Measurements from ENCODE around the gene F12. TPM values are rescaled to one million over a fixed set of nuclear protein-coding genes. Genes with fewer than 3 reads are reported as not detected.
"Not testable (repeated sequence)": the region's sequence is repeated elsewhere in the genome, so short reads cannot be mapped to it uniquely, and the experiment has no call there.

Gene F12
- total RNA-seq, 1 experiment from 2014 or later, result 3.2 TPM

DNA sequence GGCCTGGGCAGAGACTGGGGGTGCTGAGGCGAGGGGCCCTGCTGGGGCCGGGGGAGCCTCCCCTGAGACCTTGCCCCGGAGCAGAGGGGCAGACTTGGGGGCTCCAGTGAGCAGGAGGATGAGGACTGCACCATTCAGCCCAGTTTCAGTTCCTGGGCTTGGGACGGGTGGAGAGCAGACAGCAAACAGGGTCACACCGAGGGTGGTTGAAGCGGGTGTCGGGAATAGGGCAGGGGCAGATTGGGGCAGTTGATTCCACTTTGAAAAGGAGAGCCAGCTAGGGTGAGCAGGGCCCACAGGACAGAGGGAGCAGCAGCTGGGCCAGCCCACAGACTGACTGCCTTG is 21.6 kb upstream of the F12 start:
- Histone ChIP-seq H3K4me3 (ENCODE audit: insufficient read depth, low read depth, low read length) (no peak overlapping the region), H3K36me3 (replicated peaks; ENCODE audit: control insufficient read depth, insufficient read depth, low read length) (peaks cover 26% of the 10 kb centered on the region), H3K27me3 (ENCODE audit: control insufficient read depth, insufficient read depth, low read length) (no peaks in the 10 kb centered on the region)
- DNase-seq, result peak; percentile 34

DNA sequence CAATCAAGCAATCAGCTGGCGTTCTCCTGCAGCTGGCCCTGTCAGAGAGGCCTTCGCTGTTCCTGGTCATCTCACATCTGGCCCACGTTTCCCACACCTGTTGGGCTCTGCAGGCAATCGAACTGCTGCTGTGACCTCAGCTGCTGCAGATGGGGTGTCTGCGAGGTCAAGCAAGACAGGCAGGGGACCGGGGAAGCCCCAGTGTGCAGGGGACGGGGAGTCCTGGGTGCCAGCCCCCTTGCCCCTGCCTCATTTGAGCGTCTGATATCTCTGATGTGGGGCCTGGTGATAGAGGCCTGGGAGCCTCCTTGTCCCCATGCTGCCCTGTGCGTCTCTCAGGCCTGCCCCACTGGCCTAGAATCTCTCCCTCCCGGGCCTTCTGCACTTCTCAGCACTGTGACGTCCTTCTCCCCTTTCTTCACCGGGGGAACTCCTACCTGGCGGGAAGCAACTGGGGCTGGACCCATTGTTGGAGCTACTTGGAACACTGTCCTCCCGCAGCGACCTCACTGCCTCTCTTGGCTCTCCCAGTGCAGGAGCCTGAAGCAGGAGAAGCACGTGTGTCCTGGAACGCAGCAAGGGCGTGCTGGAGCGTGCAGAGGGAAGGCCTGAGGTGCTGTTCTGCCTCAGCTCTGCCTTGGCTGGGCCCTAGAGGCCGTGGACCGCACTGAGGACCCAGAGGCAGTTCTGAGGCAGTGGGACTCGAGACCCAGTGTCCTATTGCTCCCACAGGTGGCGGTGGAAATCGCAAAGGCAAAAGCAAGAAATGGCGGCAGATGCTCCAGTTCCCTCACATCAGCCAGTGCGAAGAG is 21.0 kb upstream of the F12 start:
- H3K27me3 ChIP-seq (ENCODE audit: control insufficient read depth, insufficient read depth, low read length), result no peaks in the 10 kb centered on the region
- H3K4me3 ChIP-seq (ENCODE audit: insufficient read depth, low read depth, low read length), result no peak overlapping the region
- peaks cover 24% of the 10 kb centered on the region for H3K36me3 ChIP-seq (replicated peaks; ENCODE audit: control insufficient read depth, insufficient read depth, low read length)
- no peak for DNase-seq

DNA sequence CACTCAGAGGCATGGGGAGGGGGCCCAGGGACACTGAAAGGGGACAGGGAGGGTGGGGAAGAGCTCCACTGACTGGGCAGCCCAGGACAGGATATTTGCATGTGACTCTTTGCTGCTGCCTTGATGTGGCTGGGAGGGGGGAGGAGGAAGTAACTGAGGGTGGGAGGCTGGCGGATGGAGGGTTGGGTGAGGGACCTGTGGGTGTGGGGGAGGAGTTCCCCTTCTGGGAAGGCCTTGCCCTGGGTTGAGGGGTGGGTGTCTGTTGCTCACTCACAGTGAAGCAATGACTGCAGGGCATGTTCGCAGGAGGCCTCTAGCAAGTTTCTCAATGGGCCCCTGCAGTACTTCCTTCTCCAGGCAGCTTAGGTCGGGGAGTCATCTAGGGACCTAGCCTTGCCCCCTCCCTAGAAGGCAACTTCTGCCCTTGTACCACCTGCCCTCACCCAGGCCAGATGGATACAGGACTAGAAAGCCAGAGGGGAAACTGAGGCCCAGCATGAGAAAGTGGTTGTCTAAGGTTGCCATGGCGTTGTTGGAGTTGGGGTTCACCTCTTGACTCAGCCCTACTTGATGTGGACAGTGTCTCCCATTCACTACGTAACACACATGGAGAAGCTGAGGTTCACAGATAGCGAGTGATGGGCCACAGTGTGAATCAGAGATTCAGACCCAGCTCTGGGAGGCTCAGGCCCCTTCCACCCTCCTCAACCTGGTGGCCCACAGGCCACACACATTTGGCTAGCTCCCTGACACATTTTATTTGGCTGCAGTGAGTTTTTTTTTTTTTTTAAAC is 20.1 kb upstream of the F12 start:
- Histone ChIP-seq H3K27me3 (ENCODE audit: control insufficient read depth, insufficient read depth, low read length) (no peaks in the 10 kb centered on the region), H3K36me3 (replicated peaks; ENCODE audit: control insufficient read depth, insufficient read depth, low read length) (peaks cover 19% of the 10 kb centered on the region), H3K4me3 (ENCODE audit: insufficient read depth, low read depth, low read length) (no peak overlapping the region)
- peak; percentile 69 for DNase-seq

DNA sequence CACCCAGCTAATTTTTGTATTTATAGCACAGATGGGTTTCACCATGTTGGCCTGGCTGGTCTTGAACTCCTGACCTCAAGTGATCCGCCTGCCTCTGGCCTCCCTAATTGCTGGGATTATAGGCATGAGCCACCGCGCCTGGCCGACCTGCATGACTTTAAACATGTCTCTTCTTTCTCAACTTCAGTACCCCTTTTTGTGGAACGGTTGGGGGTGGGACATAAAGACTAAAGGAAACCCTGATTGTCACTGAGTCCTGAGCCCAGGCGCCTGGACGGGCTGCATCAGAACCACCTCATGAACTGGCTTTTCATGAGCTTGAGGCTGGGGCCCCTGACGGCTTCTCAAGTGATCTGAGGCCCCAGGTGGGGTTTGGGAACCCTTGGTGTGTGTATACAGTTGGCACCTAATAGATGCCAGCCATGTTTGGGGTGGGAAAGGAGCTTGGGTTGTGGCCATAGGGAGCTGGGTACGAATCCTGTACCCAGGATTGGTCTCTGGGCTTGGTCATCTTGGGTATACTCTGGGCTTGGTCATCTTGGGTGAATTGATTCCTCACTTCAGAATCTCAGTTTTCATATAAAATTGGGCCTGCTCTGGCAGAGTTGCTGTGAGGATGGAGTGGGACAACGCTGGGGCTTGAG is 19.3 kb upstream of the F12 start:
- Histone ChIP-seq H3K4me3 (ENCODE audit: insufficient read depth, low read depth, low read length) (no peak overlapping the region), H3K27me3 (ENCODE audit: control insufficient read depth, insufficient read depth, low read length) (no peaks in the 10 kb centered on the region), H3K36me3 (replicated peaks; ENCODE audit: control insufficient read depth, insufficient read depth, low read length) (peaks cover 16% of the 10 kb centered on the region)
- DNase-seq, result no peak

DNA sequence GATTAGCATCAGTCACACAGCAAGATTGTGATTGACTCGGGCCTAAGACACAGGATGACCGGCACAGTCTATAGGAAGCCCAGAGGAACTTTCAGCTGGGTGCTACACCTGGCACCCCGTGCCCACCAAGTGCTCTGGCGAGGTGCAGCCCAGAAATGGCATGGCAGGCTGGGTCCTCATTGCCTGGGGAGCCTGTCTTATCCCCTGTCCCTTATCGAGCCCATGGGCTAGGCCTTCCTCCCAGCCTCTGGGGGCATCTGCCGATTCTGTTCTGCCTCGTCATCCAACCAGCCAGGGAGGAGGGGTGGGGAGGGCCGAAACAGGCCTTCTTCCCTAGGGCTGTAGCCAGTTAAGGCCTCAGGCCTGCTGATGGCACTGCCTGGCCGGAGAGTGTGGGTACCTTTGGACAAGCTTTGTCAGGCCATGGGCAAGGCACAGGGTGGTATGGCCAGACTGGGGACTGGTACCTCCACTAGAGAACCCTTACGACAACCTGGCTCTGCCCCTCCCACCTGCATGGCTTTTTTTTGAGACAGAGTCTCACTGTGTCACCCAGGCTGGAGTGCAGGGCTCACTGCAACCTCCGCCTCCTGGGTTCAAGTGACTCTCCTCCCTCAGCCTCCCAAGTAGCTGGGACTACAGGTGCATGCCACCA is 18.7 kb upstream of the F12 start:
- Histone ChIP-seq H3K4me3 (ENCODE audit: insufficient read depth, low read depth, low read length) (no peak overlapping the region), H3K36me3 (replicated peaks; ENCODE audit: control insufficient read depth, insufficient read depth, low read length) (peaks cover 14% of the 10 kb centered on the region), H3K27me3 (ENCODE audit: control insufficient read depth, insufficient read depth, low read length) (no peaks in the 10 kb centered on the region)
- DNase-seq, result no peak

DNA sequence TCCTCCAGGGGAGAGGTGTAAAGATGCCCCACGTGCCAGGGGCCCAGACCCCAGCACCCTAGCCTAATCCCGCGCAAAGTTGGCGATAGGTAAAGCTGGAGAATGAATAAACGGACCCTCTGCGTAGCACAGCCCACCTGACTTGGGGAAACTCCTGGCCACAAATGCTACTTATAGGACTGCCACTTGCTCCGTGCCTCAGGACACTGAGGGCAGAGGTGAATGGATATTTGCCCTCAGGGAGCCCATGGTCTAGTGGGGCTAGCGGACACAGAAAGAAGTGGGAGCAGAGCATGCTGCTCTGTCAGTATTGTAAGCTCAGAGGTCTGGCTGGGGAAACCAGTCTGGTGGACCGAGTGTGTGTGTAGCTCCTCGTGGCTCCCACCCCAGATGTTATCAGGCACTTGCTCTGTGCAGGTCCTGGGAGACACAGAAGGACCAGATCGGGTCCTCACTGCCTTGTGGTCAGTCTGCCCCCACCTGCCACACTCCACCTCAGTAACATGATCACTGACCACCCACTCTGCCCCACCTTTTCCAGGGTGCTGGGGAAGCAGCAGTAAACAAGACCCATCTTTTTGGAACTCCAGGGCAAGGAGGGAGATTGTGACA is 18.0 kb upstream of the F12 start:
- Histone ChIP-seq H3K36me3 (replicated peaks; ENCODE audit: control insufficient read depth, insufficient read depth, low read length) (peaks cover 6% of the 10 kb centered on the region), H3K27me3 (ENCODE audit: control insufficient read depth, insufficient read depth, low read length) (no peaks in the 10 kb centered on the region), H3K4me3 (ENCODE audit: insufficient read depth, low read depth, low read length) (peak overlapping the region; percentile 96)
- DNase-seq, result no peak

DNA sequence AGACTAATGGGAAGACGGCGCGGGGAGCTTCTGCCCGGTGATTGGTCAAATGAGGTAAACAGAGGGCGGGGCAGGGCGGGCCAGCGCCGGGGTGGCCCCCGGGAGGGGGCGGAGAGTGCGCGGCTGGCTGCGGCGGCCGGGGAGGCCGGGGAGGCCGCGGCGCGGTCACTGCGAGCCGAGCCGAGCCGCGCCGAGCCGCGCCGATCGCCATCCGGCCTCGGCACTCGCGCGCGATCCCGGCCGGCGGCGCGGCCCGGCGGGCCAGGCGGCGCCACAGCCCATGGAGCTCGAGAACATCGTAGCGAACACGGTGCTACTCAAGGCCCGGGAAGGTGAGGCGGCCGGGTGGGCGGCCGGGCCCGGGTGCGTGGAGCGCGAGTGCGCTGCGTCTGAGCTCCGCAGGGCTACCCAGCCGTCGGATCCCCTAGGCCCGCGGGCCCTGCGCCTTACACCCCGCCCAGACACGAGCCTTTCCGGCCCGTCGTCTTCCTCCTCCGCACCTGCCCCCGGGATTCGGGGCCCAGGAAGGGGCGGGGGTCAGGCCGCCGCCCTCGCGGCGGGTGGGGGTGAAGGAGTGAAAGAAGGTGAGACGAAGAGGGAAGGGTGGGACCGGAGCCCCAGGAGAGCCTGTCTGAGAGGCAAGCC is 17.3 kb upstream of the F12 start, which contains the start of gene GRK6:
GRK6 (plus strand) TSS at position 111 of the 645 bp plus-strand sequence; CDS start at position 281, 170 bp downstream.
- H3K4me3 ChIP-seq (ENCODE audit: insufficient read depth, low read depth, low read length), result peak within 1 kb of the TSS; percentile 96
- peaks cover 5% of the 10 kb centered on the region for H3K36me3 ChIP-seq (replicated peaks; ENCODE audit: control insufficient read depth, insufficient read depth, low read length)
- DNase-seq, result peak; percentile 100
- no peaks in the 10 kb centered on the region for H3K27me3 ChIP-seq (ENCODE audit: control insufficient read depth, insufficient read depth, low read length)

DNA sequence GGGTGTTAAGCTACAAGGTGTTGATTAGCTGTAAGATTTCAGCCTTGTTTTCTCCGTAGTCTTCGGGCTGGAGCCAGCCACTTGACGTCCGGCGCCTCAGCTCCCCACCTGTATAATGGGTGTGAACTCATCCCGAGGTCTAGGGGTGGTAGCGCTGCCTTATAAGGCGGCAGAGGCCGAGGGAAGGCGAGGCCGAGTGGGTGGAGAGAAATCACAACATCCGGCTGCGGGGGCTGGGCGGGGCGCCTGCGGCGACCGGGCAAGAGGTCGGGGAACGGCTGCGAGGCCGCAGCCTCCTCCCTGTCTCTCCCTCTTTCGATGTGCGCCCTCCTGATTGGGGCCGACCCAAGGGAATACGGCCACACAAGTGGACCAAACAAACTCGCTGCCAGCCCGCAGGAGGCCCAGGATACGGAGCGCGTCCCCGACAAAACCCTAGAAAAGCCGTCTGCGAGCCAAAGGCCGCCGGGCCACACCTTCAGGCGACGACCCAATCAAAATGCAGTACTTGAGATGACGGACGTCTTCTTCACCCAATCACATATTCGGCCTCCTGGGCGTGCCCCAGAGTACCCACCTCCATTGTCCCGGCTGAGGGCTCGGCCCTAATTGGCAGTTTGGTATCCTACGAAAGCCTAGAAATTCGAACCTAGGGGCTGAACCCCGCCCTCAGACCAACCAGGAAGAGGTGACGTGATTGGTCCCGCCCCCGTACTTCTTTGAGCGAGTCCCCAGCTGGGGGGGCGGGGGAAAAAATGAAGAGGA is 16.6 kb upstream of the F12 start:
- no peaks in the 10 kb centered on the region for H3K27me3 ChIP-seq (ENCODE audit: control insufficient read depth, insufficient read depth, low read length)
- H3K36me3 ChIP-seq (replicated peaks; ENCODE audit: control insufficient read depth, insufficient read depth, low read length), result peaks cover 4% of the 10 kb centered on the region
- peak; percentile 99 for DNase-seq
- H3K4me3 ChIP-seq (ENCODE audit: insufficient read depth, low read depth, low read length), result peak overlapping the region; percentile 69

DNA sequence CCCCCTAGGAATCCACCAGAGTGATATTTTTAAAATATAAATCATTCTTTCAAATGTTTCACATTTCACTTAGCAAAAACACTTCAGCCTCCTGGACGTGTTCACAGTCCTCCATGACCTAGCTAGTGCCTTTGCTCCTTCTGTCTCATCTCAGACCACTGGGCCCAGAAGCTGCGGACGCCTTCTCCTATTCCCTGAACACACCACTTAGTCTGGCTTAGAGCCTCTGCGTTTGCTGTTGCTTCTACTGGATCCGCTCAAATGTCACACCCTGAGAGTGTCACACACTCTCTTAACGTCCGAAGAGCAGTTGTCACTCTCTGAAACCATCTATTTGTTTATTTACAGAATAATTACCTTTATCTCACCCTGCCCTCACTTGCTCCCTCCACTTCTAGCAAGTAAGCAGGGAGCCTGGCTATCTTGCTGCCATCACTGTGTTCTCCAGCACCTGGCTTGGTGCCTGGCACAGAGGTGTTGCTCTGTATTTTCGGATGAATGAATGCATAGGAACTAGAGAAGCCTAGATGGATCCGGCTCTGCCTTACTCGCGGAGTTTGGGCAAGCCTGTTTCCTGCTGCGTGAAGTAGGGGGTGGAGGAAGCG is 15.9 kb upstream of the F12 start:
- Histone ChIP-seq H3K36me3 (replicated peaks; ENCODE audit: control insufficient read depth, insufficient read depth, low read length) (peaks cover 1% of the 10 kb centered on the region; the same call in 1 of the 2 replicates), H3K27me3 (ENCODE audit: control insufficient read depth, insufficient read depth, low read length) (no peaks in the 10 kb centered on the region), H3K4me3 (ENCODE audit: insufficient read depth, low read depth, low read length) (peak overlapping the region; percentile 69)
- no peak for DNase-seq

DNA sequence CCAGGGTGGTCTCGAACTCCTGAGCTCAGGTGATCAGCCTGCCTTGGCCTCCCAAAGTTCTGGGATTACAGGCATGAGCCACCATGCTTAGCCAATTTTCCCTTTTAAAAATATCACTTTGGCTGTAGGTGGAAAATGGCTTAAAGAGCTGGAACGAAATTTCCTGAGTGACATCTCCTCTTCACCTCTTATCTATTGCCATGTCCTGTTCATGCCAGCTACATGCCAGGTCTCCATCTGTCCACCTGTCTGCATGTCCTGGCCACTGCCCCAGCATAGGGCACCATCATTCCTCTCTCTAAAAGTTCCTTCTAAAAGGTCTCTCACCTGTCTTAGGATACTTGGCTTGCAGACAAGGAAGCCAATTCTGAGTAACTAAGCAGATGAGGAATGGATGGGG is 14.3 kb upstream of the F12 start:
- H3K27me3 ChIP-seq (ENCODE audit: control insufficient read depth, insufficient read depth, low read length), result no peaks in the 10 kb centered on the region
- no peak overlapping the region for H3K4me3 ChIP-seq (ENCODE audit: insufficient read depth, low read depth, low read length)
- DNase-seq, result no peak
- H3K36me3 ChIP-seq (replicated peaks; ENCODE audit: control insufficient read depth, insufficient read depth, low read length), result no peaks in the 10 kb centered on the region; the same call in 1 of the 2 replicates

DNA sequence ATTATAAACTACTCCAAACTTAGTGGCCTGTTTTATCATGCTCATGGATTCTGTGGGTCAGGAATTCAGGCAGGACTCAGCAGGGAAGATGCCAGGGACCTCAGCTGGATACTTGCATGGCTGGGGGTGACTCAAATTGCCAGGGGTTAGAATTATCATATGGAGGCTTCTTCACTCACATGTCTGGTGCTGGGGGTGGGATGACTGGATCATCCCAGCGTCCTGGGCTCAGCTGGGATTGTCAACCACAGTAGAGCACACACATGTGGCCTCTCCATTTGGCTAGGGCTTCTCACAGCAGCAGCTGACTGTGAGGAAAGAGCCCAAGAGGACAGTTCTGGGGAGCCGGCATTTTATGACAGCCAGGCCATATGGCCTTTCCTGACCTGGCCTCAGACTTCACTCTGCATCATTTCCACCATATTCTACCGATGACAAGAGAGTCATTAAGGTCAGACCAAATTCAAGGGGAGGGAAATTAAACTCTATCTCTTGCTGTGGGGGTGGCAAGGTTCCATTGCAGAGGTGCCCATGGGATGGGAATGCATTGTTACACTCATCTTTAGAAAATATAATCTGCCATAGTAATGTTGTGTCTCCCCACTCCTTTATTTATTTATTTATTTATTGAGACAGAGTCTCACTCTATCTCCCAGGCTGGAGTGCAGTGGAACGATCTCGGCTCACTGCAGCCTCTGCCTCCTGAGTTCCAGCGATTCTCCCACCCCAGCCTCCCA is 11.9 kb upstream of the F12 start:
- no peaks in the 10 kb centered on the region for H3K27me3 ChIP-seq (ENCODE audit: control insufficient read depth, insufficient read depth, low read length)
- no peak for DNase-seq
- no peak overlapping the region for H3K4me3 ChIP-seq (ENCODE audit: insufficient read depth, low read depth, low read length)
- H3K36me3 ChIP-seq (replicated peaks; ENCODE audit: control insufficient read depth, insufficient read depth, low read length), result no peaks in the 10 kb centered on the region

DNA sequence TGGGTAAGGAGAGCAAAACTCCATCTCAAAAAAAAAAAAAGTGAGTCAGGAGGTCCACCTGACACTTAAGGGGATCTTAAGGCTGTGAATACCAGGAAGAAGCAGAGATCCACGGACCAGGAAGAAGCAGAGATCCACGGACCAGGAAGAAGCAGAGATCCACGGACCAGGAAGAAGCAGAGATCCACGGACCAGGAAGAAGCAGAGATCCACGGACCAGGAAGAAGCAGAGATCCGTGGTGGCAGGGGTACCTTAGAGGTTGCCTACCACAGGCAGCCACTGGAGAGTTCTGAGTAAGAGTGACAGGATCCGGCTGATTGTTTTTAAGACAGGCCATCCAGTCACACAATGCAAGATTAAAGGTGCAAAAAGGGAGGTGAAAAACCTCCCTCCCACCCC is 11.1 kb upstream of the F12 start:
- not testable (repeated sequence) for H3K4me3 ChIP-seq (ENCODE audit: insufficient read depth, low read depth, low read length)

More for the DNA sequence above, 11.1 kb upstream of the F12 start:
- not testable (repeated sequence) for H3K36me3 ChIP-seq (replicated peaks; ENCODE audit: control insufficient read depth, insufficient read depth, low read length); H3K27me3 ChIP-seq (ENCODE audit: control insufficient read depth, insufficient read depth, low read length); DNase-seq

Data from H7 (cell line).